GM21447 (cell line): Measurements from ENCODE around the gene MAD1L1.

ENCODE experiments used
- ATAC-seq: cut with Tn5 transposase; IDR thresholded peaks from one replicate; pipeline ENCODE4 v1.9.1; 2021; ENCODE audit not compliant: unreplicated experiment

Gene MAD1L1

DNA sequence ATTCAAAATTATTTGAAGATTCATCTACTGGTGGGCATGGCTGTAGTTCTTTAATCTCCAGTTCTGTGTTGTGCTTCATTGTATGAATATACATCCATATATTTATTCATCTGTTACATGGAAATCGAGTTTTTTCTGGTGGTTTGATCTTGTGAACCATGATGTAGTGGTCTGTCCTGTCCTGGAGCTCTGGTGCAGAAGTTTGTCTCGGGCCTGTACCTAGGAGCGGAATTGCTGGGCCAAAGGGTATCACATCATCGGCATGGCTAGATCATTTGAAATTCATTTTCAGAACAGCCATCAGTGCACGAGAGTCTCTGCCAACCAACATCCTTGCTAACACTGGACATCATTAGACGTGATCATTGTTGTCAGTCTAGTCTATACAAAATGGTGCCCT is 455.6 kb downstream of the MAD1L1 start:
- no peak for ATAC-seq

DNA sequence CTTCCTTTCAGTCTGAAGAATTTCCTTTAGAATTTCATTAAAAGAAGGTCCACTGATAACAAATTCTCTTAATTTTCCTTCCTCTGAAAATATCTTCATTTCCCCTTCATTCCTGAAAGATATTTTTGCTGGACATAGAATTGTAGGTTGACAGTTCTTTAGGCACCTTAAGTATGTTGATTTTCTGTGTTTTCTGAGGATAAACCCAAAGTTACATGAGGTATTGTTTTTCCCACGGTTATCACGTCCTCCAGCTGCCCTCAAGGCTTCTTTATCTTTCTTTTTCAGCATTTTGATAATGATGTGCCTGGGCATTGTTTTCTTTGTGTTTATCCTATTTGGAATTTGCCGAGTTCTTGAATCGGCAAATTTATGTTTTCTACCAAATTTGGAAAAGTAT is 457.4 kb downstream of the MAD1L1 start:
- ATAC-seq, result no peak

DNA sequence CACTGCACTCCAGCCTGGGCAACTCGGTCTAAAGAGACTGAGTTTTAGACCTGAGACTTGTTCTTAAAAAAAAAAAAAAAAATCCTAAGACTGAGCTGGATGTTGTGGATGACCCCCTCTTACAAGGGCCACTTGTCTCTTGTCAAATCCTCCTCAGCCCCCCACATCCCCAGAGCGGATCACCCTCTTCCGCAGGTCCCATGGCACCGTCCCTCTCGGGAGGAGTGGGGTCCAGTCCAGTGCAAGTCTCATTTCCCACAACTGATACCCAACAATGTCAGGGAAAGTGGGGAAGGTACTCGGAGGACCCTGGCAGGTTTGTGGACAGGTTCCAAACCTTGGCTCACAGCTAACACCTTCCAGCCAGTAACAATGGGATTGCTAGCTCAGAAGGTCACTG is 462.4 kb downstream of the MAD1L1 start:
- ATAC-seq, result no peak

DNA sequence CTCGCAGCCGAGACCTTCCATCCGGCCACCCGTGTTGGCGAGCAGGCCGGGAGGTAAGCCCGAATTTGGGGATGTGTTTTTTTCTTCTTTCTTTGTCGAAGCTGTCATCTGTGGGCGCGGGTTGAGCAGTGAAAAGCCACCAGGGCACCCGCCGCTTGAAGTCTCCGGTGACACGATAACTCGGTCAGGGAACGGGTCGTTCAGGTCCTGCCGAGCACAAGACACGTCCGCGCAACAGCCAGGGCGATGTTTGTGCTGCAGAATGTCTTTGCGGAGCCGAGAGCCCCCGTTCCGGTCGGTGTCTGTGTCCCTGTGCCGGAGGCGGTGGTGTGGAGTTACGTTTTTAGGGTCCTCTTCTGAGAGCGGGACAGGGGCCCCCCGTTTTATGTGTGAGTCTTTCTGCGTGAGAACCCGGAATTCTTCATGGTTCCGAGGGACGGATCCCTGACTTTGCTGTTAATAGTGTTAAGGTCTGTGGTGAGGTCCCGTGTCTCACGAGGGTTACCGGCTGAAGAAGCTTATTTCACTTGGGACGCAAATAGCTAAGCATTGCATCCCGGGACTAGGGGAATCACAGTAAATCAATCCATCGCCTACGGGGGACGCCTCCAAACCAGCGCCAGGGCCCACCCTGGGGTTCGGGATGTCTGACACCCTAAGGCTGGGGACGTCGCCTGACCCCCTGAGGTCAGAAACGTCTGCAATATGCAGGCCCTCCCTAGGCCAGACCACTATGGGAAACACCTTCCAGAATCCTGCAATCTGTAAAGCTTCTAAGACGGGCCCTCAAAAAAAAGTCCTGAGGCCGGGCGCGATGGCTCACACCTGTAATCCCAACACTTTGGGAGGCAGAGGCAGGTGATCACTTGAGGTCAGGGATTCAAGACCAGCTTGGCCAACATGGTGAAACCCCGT is 463.2 kb downstream of the MAD1L1 start:
- ATAC-seq, result no peak

DNA sequence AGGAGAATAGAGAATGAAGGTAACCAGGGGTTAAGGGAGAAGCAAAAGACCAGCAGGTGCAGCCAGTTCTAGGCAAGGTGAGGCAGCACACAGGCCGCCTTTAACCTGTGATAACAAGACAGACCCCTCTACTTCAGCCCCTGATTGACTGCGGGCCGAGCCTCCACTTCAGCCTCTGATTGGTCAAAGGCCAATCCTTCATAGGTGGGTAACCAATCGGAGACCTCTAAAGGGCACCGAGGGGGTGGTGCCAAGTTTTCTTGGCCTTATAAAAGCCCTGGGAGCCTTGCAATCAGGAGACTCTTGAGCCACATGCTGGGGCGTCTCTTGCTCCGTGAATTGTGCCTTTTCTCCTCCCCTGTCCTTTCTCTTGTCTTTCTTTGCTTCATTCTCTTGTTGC is 463.9 kb downstream of the MAD1L1 start:
- ATAC-seq, result no peak

DNA sequence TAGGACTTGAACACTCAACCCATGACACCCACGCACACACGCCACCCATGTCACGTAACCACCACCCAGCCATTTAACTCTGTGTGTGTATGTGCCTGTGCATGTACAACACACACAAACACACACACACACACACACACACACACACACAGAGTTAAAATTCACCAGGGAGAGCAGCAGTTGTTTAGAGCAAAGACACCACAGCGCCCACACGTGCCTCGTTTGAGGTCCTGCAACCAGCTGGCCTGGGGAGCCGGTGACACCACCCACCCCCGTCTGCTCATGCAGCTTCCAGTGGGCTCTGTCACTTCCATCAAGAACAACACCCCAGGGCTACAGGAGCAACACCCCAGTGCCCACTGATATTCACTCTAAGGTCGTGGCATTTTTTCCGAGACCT is 465.2 kb downstream of the MAD1L1 start:
- ATAC-seq, result no peak
